Measurements from ENCODE around the gene LRRC8C. TPM values are rescaled to one million over a fixed set of nuclear protein-coding genes. Genes with fewer than 3 reads are reported as not detected.

The LRRC8C gene
- total RNA-seq, 1 donor from 2014 or later = 4.6 TPM

DNA sequence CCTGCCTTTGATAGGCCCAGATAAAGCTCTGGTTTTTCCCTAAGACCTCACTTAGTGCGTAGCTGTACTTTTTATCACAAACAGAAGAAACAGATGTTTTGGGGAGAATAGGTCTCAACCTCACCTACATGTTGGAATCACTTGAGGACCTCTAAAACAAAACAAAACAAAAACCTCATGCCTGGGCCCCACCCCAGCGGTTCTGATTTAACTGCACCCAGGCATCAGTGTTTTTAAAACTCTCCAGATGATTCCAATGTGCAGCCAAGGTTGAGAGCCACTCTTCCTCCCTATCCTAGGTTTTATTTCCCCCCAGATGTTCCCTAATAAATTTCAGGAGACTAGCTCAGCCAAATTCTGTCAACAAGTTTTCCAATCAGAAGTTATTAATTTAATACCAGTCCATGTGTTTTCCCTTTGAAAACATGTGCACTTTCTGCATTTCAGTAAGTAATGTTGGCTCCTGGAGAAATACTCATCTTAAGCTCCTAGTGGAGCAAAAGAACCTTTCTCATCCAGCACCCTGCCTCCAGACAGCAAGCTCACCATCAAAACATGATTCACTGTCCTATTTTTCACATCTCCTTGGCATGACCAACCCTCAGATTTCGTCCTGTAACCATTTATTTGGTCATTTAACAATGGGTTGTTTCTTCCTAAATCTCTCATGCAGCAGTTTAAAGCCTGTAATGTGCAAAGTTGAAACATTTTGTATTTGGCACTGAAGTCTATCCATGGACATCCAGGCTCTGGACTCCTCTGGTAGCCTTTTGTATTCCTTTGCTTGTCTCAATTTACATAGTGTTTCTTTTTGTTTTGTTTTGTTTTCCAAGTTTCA, 27.5 kb downstream of the LRRC8C start:
- Mint-ChIP-seq H3K27ac (ENCODE audit: unreplicated experiment) (no peak overlapping the region), H3K9me3 (peaks cover 3% of the 10 kb centered on the region), H3K36me3 (ENCODE audit: low read depth) (peaks cover 13% of the 10 kb centered on the region), H3K4me3 (no peak overlapping the region), H3K4me1 (no peaks in the 10 kb centered on the region), H3K27me3 (ENCODE audit: low read depth) (no peaks in the 10 kb centered on the region)
- TF ChIP-seq CTCF (conservative IDR thresholded peaks at IDR 0.05) = no peak
- DNase-seq (ENCODE audit: low read depth, low spot score) = no peak

GRCh38 chr1:89665941-89666340, 33.0 kb downstream of the LRRC8C start:
- peaks cover 13% of the 10 kb centered on the region for H3K36me3 Mint-ChIP-seq (ENCODE audit: low read depth)
- no peaks in the 10 kb centered on the region for H3K4me1 Mint-ChIP-seq
- H3K27me3 Mint-ChIP-seq (ENCODE audit: low read depth) = no peaks in the 10 kb centered on the region
- H3K27ac Mint-ChIP-seq (ENCODE audit: unreplicated experiment) = no peak overlapping the region
- H3K9me3 Mint-ChIP-seq = peaks cover 3% of the 10 kb centered on the region
- DNase-seq (ENCODE audit: low read depth, low spot score) = no peak
- TF ChIP-seq CTCF (conservative IDR thresholded peaks at IDR 0.05) = no peak
- no peak overlapping the region for H3K4me3 Mint-ChIP-seq

DNA sequence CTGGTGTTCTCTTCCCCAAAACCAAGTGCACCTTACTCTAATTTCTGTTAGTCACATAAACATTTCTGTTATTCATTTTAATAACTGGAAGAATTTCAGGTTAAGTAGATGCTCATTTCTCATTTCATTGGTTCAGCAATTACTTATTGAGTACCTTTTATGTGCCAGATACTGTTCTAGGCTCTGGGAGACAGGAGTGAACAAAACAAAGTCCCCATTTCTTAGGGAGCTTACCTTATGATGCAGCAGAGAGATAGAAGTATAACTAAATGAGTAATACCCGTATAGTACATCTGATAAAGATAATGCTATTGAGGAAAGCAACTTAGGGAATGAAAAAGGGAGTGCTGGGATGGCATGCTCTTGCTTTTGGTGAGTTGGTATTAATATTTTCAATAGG, 33.7 kb downstream of the LRRC8C start:
- Mint-ChIP-seq H3K4me3 (no peak overlapping the region), H3K9me3 (peaks cover 1% of the 10 kb centered on the region), H3K27ac (ENCODE audit: unreplicated experiment) (peak overlapping the region; percentile 76), H3K4me1 (no peaks in the 10 kb centered on the region), H3K36me3 (ENCODE audit: low read depth) (peaks cover 10% of the 10 kb centered on the region), H3K27me3 (ENCODE audit: low read depth) (no peaks in the 10 kb centered on the region)
- no peak for TF ChIP-seq CTCF (conservative IDR thresholded peaks at IDR 0.05)
- DNase-seq (ENCODE audit: low read depth, low spot score) = no peak

DNA sequence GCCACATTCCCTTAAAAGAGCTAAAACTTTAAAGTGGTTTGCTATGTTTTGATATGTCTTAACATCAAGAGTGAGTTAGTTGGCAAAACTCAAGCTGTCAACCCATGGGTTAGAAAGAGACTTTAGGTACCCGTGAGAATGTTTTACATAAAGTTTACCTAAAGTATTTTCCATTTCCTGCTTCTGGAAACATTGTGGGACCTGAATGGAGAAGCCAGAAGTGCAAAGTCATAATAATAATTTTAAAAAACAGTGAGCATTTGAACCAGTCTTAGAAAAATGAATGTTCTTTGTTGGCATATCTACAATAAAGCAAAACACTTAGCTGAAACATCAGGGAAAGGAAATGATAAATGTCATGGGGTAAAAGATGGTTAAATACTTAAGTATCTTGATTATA, 34.8 kb downstream of the LRRC8C start:
- no peaks in the 10 kb centered on the region for H3K9me3 Mint-ChIP-seq
- TF ChIP-seq CTCF (conservative IDR thresholded peaks at IDR 0.05) = no peak
- no peak for DNase-seq (ENCODE audit: low read depth, low spot score)
- no peak overlapping the region for H3K4me3 Mint-ChIP-seq
- H3K36me3 Mint-ChIP-seq (ENCODE audit: low read depth) = peaks cover 5% of the 10 kb centered on the region
- no peaks in the 10 kb centered on the region for H3K4me1 Mint-ChIP-seq
- no peak overlapping the region for H3K27ac Mint-ChIP-seq (ENCODE audit: unreplicated experiment)
- no peaks in the 10 kb centered on the region for H3K27me3 Mint-ChIP-seq (ENCODE audit: low read depth)

- DNase-seq (ENCODE audit: low read depth, low spot score) = no peak
- Mint-ChIP-seq H3K27ac (ENCODE audit: unreplicated experiment) (no peak overlapping the region), H3K4me1 (no peaks in the 10 kb centered on the region), H3K36me3 (ENCODE audit: low read depth) (no peaks in the 10 kb centered on the region), H3K27me3 (ENCODE audit: low read depth) (no peaks in the 10 kb centered on the region), H3K4me3 (no peak overlapping the region), H3K9me3 (no peaks in the 10 kb centered on the region)
- no peak for TF ChIP-seq CTCF (conservative IDR thresholded peaks at IDR 0.05)
Measured at GRCh38 chr1:89668961-89669360, 36.0 kb downstream of the LRRC8C start.
